ENCODE measurements around the gene ATOSA. TPM values are rescaled to one million over a fixed set of nuclear protein-coding genes. Genes with fewer than 3 reads are reported as not detected.
A peak's percentile ranks its signal among the peaks of the same experiment; 100 is the strongest.

The ATOSA gene
- total RNA-seq, 2 donors from 2014 or later = 101 to 120 TPM

GRCh38 chr15:52656412-52656811 is 22.8 kb downstream of the ATOSA start:
- Mint-ChIP-seq H3K36me3 (ENCODE audit: low read depth) (peaks cover 6% of the 10 kb centered on the region), H3K27me3 (no peaks in the 10 kb centered on the region), H3K4me1 (peaks cover 31% of the 10 kb centered on the region), H3K27ac (no peak overlapping the region), H3K4me3 (no peak overlapping the region)
- H3K9me3 ChIP-seq (ENCODE audit: control insufficient read depth, low read length, poor library complexity, severe bottlenecking) = no peaks in the 10 kb centered on the region
- no peak for ATAC-seq
- no peak for DNase-seq

GRCh38 chr15:52653431-52653964 is 25.7 kb downstream of the ATOSA start:
- Mint-ChIP-seq H3K4me3 (no peak overlapping the region), H3K27ac (peak overlapping the region; percentile 34), H3K36me3 (ENCODE audit: low read depth) (peaks cover 7% of the 10 kb centered on the region), H3K4me1 (peaks cover 24% of the 10 kb centered on the region), H3K27me3 (no peaks in the 10 kb centered on the region)
- ATAC-seq (no peak), DNase-seq (no peak)
- no peaks in the 10 kb centered on the region for H3K9me3 ChIP-seq (ENCODE audit: control insufficient read depth, low read length, poor library complexity, severe bottlenecking)

GRCh38 chr15:52652984-52653383 is 26.2 kb downstream of the ATOSA start:
- Mint-ChIP-seq H3K27ac (peak overlapping the region; percentile 34), H3K4me3 (no peak overlapping the region), H3K36me3 (ENCODE audit: low read depth) (peaks cover 4% of the 10 kb centered on the region), H3K27me3 (no peaks in the 10 kb centered on the region), H3K4me1 (peaks cover 21% of the 10 kb centered on the region)
- ATAC-seq (no peak), DNase-seq (no peak)
- H3K9me3 ChIP-seq (ENCODE audit: control insufficient read depth, low read length, poor library complexity, severe bottlenecking) = no peaks in the 10 kb centered on the region

GRCh38 chr15:52652286-52652685 is 26.9 kb downstream of the ATOSA start:
- peaks cover 4% of the 10 kb centered on the region for H3K36me3 Mint-ChIP-seq (ENCODE audit: low read depth)
- H3K4me3 Mint-ChIP-seq = peak overlapping the region; percentile 71
- ATAC-seq (peak; percentile 9), DNase-seq (no peak)
- H3K4me1 Mint-ChIP-seq = peaks cover 23% of the 10 kb centered on the region
- H3K27me3 Mint-ChIP-seq = no peaks in the 10 kb centered on the region
- no peaks in the 10 kb centered on the region for H3K9me3 ChIP-seq (ENCODE audit: control insufficient read depth, low read length, poor library complexity, severe bottlenecking)
- peak overlapping the region; percentile 62 for H3K27ac Mint-ChIP-seq

GRCh38 chr15:52651868-52652267 is 27.3 kb downstream of the ATOSA start:
- peak in 2 of 3 donors; percentile 10 to 12 for DNase-seq
- H3K4me3 Mint-ChIP-seq = peak overlapping the region; percentile 71
- H3K4me1 Mint-ChIP-seq = peaks cover 23% of the 10 kb centered on the region
- H3K27ac Mint-ChIP-seq = peak overlapping the region; percentile 62
- H3K27me3 Mint-ChIP-seq = no peaks in the 10 kb centered on the region
- peaks cover 4% of the 10 kb centered on the region for H3K36me3 Mint-ChIP-seq (ENCODE audit: low read depth)
- ATAC-seq = peak; percentile 98
- H3K9me3 ChIP-seq (ENCODE audit: control insufficient read depth, low read length, poor library complexity, severe bottlenecking) = no peaks in the 10 kb centered on the region

GRCh38 chr15:52651114-52651513 is 28.1 kb downstream of the ATOSA start:
- no peak overlapping the region for H3K4me3 Mint-ChIP-seq
- peaks cover 4% of the 10 kb centered on the region for H3K36me3 Mint-ChIP-seq (ENCODE audit: low read depth)
- H3K27ac Mint-ChIP-seq = peak overlapping the region; percentile 62
- H3K27me3 Mint-ChIP-seq = no peaks in the 10 kb centered on the region
- DNase-seq = no peak
- H3K9me3 ChIP-seq (ENCODE audit: control insufficient read depth, low read length, poor library complexity, severe bottlenecking) = no peaks in the 10 kb centered on the region
- H3K4me1 Mint-ChIP-seq = peaks cover 23% of the 10 kb centered on the region
- ATAC-seq = no peak

GRCh38 chr15:52649686-52650085 is 29.5 kb downstream of the ATOSA start:
- no peaks in the 10 kb centered on the region for H3K27me3 Mint-ChIP-seq
- H3K36me3 Mint-ChIP-seq (ENCODE audit: low read depth) = peaks cover 2% of the 10 kb centered on the region
- H3K9me3 ChIP-seq (ENCODE audit: control insufficient read depth, low read length, poor library complexity, severe bottlenecking) = no peaks in the 10 kb centered on the region
- H3K4me1 Mint-ChIP-seq = peaks cover 21% of the 10 kb centered on the region
- no peak for DNase-seq
- H3K27ac Mint-ChIP-seq = no peak overlapping the region
- ATAC-seq = no peak
- no peak overlapping the region for H3K4me3 Mint-ChIP-seq

GRCh38 chr15:52645916-52646315 is 33.3 kb downstream of the ATOSA start:
- H3K36me3 Mint-ChIP-seq (ENCODE audit: low read depth) = peaks cover 6% of the 10 kb centered on the region
- ATAC-seq = no peak
- no peaks in the 10 kb centered on the region for H3K9me3 ChIP-seq (ENCODE audit: control insufficient read depth, low read length, poor library complexity, severe bottlenecking)
- no peaks in the 10 kb centered on the region for H3K27me3 Mint-ChIP-seq
- no peak overlapping the region for H3K4me3 Mint-ChIP-seq
- no peak overlapping the region for H3K27ac Mint-ChIP-seq
- peaks cover 15% of the 10 kb centered on the region for H3K4me1 Mint-ChIP-seq
- no peak for DNase-seq

GRCh38 chr15:52642386-52643361 is 36.5 kb downstream of the ATOSA start:
- H3K4me3 Mint-ChIP-seq = peak overlapping the region; percentile 4
- H3K27ac Mint-ChIP-seq = peak overlapping the region; percentile 54
- no peak for ATAC-seq
- H3K36me3 Mint-ChIP-seq (ENCODE audit: low read depth) = peaks cover 6% of the 10 kb centered on the region
- no peaks in the 10 kb centered on the region for H3K9me3 ChIP-seq (ENCODE audit: control insufficient read depth, low read length, poor library complexity, severe bottlenecking)
- H3K4me1 Mint-ChIP-seq = peaks cover 14% of the 10 kb centered on the region
- no peaks in the 10 kb centered on the region for H3K27me3 Mint-ChIP-seq
- no peak for DNase-seq

GRCh38 chr15:52636459-52636858 is 42.7 kb downstream of the ATOSA start:
- DNase-seq (no peak), ATAC-seq (no peak)
- Mint-ChIP-seq H3K4me3 (no peak overlapping the region), H3K27me3 (no peaks in the 10 kb centered on the region), H3K27ac (no peak overlapping the region), H3K36me3 (ENCODE audit: low read depth) (peaks cover 10% of the 10 kb centered on the region), H3K4me1 (peaks cover 11% of the 10 kb centered on the region)
- no peaks in the 10 kb centered on the region for H3K9me3 ChIP-seq (ENCODE audit: control insufficient read depth, low read length, poor library complexity, severe bottlenecking)

GRCh38 chr15:52635908-52636307 is 43.3 kb downstream of the ATOSA start:
- Mint-ChIP-seq H3K27ac (no peak overlapping the region), H3K27me3 (no peaks in the 10 kb centered on the region), H3K36me3 (ENCODE audit: low read depth) (peaks cover 10% of the 10 kb centered on the region), H3K4me3 (no peak overlapping the region), H3K4me1 (peaks cover 11% of the 10 kb centered on the region)
- DNase-seq (no peak), ATAC-seq (no peak)
- no peaks in the 10 kb centered on the region for H3K9me3 ChIP-seq (ENCODE audit: control insufficient read depth, low read length, poor library complexity, severe bottlenecking)
